ENCODE results near the gene UBTD1.

DNA sequence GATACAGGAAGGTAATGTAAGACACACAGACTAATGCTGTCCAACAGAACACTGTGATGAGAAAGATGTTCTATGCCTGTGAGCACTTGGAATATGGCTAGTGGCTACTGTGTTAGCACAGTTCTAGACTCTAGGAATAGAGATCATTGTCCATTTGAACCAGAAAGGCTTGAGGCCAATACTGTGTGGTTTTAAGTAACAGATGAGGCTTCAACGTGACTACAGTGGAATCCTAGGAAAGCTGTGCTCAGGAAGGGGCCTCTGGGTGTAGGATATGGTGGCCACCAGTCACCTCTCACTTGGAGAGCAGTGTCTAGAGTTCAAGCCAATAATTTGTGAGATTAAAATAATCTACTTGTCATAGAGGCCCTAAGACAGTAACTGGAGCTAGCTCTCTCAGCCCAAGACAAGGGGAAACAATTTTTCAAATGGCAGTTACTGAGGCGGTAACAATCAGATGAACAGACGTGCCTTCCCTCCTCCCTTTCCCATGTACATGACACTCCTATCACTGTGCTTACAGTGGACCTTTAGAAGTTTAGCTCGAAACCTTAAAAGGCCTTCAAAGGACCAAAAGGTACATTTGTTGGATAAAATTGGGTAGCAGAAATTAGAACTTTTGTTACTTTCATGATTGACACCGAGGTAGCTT lies 42.6 kb upstream of the UBTD1 start:
- TF ChIP-seq POLR2A (IDR thresholded peaks at IDR 0.05) (no peak), CTCF (IDR thresholded peaks at IDR 0.05) (no peak)
